ENCODE results near the gene AGR2. TPM values are rescaled to one million over a fixed set of nuclear protein-coding genes. Genes with fewer than 3 reads are reported as not detected.
A peak's percentile ranks its signal among the peaks of the same experiment; 100 is the strongest.
"Not testable (repeated sequence)": the region's sequence is repeated elsewhere in the genome, so short reads cannot be mapped to it uniquely, and the experiment has no call there.

AGR2 gene
- not detected for polyA plus RNA-seq (2012; ENCODE audit: low read depth, missing spikeins)

DNA sequence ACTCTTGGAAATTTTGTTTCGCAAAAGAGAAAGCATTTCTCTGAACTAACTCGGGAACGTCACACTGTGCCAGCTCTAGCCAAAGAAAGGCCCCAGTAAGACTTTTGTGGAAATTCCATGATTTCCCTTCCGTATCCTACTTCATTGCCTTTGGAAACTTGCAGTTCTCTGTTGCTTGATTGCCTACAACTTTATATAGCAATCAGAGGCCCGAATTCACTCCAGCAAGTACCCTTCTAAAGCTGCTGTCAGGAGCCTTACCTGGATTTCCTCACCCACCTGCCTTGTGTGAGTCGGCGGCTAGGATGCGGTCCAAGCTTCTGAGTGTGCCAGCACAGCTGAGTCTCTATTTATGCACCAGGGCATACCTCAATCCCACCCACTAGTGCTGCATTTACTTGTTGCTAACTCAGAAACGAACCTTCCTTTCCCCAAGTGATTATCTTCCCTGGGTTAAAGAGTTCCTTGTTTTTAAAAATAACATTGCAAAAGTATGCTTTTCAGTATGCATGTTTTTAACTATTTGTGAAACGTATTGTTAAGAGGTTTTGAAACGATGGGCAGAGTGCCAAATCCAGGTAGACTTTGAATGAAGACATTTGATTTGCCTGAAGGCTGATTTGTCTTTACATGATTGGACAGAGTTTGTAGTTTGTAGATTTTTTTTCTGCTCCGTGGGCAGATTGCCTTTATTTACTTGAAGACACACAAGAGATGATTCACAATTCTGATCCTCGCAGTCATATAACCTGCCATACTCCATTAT is at the start of gene AGR2:
TSS of gene AGR2 (minus strand) at position 326 of the 766 bp plus-strand sequence. CDS start 3,203 bp downstream, outside the sequence.
- FAIRE-seq (no peak), DNase-seq (ENCODE audit: insufficient read length, low spot score) (no peak)
- TF ChIP-seq POLR2A (IDR thresholded peaks at IDR 0.05; ENCODE audit: low read depth, low read length) (no peak), POLR2AphosphoS5 (IDR thresholded peaks at IDR 0.05; ENCODE audit: low read depth, low read length) (no peak), PAX5 (IDR thresholded peaks at IDR 0.05; ENCODE audit: insufficient read depth, low read length, severe bottlenecking) (no peak), TAF1 (IDR thresholded peaks at IDR 0.05; ENCODE audit: low read depth, low read length) (no peak), SPI1 (IDR thresholded peaks at IDR 0.05; ENCODE audit: low read depth, low read length) (no peak), POU2F2 (IDR thresholded peaks at IDR 0.05; ENCODE audit: low read depth, low read length) (no peak)

DNA sequence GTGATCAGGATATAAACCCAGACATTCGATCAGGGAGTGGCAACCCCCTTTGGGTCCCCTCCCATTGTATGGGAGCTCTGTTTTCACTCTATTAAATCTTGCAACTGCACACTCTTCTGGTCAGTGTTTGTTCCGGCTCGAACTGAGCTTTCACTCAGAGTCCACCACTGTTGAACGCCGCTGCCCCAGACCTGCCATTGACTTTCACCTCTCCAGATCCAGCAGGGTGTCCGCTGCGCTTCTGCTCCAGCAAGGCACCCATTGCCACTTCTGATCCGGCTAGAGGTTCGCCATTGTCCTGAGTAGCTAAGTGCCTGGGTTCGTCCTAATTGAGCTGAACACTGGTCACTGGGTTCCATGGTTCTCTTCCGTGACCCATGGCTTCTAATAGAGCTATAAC is 48.4 kb upstream of the AGR2 start:
- not testable (repeated sequence) for FAIRE-seq; DNase-seq (ENCODE audit: insufficient read length, low spot score)

GRCh38 chr7:16851829-16852228 is 47.0 kb upstream of the AGR2 start:
- FAIRE-seq (no peak), DNase-seq (ENCODE audit: insufficient read length, low spot score) (no peak)
- TF ChIP-seq POU2F2 (IDR thresholded peaks at IDR 0.05; ENCODE audit: low read depth, low read length) = no peak
- TF ChIP-seq SPI1 (IDR thresholded peaks at IDR 0.05; ENCODE audit: low read depth, low read length) = 0 out of 2 replicates have a peak, but pooled peaks have one; percentile 32
- no peak for TF ChIP-seq TAF1 (IDR thresholded peaks at IDR 0.05; ENCODE audit: low read depth, low read length)
- TF ChIP-seq PAX5 (IDR thresholded peaks at IDR 0.05; ENCODE audit: insufficient read depth, low read length, severe bottlenecking) = no peak
- no peak for TF ChIP-seq POLR2A (IDR thresholded peaks at IDR 0.05; ENCODE audit: low read depth, low read length)

- no peak for TF ChIP-seq POLR2A (IDR thresholded peaks at IDR 0.05; ENCODE audit: low read depth, low read length)
- no peak for TF ChIP-seq SPI1 (IDR thresholded peaks at IDR 0.05; ENCODE audit: low read depth, low read length)
- TF ChIP-seq PAX5 (IDR thresholded peaks at IDR 0.05; ENCODE audit: insufficient read depth, low read length, severe bottlenecking) = no peak
- FAIRE-seq (no peak), DNase-seq (ENCODE audit: insufficient read length, low spot score) (no peak)
These were observed 46.0 kb upstream of the AGR2 start for GRCh38 chr7:16850614-16851466.

- no peak for DNase-seq (ENCODE audit: insufficient read length, low spot score)
- FAIRE-seq = no peak
- TF ChIP-seq POLR2AphosphoS5 (IDR thresholded peaks at IDR 0.05; ENCODE audit: low read depth, low read length) (no peak), SPI1 (IDR thresholded peaks at IDR 0.05; ENCODE audit: low read depth, low read length) (no peak), PAX5 (IDR thresholded peaks at IDR 0.05; ENCODE audit: insufficient read depth, low read length, severe bottlenecking) (no peak), POLR2A (IDR thresholded peaks at IDR 0.05; ENCODE audit: low read depth, low read length) (no peak), POU2F2 (IDR thresholded peaks at IDR 0.05; ENCODE audit: low read depth, low read length) (no peak), TAF1 (IDR thresholded peaks at IDR 0.05; ENCODE audit: low read depth, low read length) (no peak)
These were observed 44.7 kb upstream of the AGR2 start for GRCh38 chr7:16849296-16850148.

DNA sequence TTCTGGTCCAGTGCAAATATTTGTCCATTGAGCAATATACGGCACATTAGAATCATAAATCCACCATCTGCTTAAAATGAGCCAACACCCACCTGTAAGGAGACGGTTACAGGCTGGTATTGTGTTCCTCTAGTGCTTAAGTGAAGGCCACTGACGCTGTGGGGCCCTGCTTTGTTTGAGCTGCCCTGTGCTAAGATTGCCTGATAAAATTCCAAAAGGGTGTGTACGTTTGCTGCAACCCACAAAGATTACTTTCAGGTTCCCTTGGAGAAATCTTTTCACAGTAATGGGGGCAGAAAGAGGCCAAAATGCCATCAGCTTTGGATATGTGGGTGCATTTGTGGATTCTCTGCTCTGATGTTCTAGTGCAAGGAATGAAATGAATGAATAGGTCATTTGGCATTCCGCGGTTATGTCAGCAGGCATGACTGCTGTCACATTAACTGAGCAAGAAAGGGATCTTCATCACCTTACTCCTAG is 42.6 kb upstream of the AGR2 start:
- no peak for DNase-seq (ENCODE audit: insufficient read length, low spot score)
- TF ChIP-seq TAF1 (IDR thresholded peaks at IDR 0.05; ENCODE audit: low read depth, low read length) = no peak
- TF ChIP-seq POLR2AphosphoS5 (IDR thresholded peaks at IDR 0.05; ENCODE audit: low read depth, low read length) = no peak
- no peak for TF ChIP-seq PAX5 (IDR thresholded peaks at IDR 0.05; ENCODE audit: insufficient read depth, low read length, severe bottlenecking)
- TF ChIP-seq SPI1 (IDR thresholded peaks at IDR 0.05; ENCODE audit: low read depth, low read length) = no peak
- no peak for TF ChIP-seq POU2F2 (IDR thresholded peaks at IDR 0.05; ENCODE audit: low read depth, low read length)
- TF ChIP-seq POLR2A (IDR thresholded peaks at IDR 0.05; ENCODE audit: low read depth, low read length) = no peak
- FAIRE-seq = no peak

DNA sequence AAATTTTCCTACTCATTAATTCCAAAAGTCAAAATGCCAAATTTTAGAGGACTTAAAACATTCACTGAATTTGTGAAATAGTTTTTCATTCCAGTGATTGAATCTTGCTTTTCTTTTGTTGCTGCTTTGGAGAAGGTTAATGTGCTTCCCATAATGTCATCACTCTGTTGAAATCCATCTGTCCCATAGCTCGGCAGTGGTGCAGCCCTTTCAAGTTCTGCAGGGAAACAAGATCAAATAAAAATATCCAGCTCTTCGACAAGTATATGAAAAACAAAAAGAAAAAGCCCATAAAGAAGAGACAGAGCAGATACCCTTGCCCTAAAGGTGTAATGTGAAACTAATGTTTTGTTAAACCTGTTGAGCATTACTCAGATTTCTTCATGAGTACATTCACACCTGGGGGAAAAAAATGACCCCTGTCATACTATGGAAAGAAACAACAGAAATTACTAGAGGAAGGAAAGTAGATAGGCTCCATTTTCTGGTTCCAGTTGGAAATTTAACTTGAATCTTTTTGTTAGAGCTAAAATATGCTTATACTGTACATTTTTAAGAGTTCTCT is 41.9 kb upstream of the AGR2 start:
- TF ChIP-seq PAX5 (IDR thresholded peaks at IDR 0.05; ENCODE audit: insufficient read depth, low read length, severe bottlenecking) (no peak), TAF1 (IDR thresholded peaks at IDR 0.05; ENCODE audit: low read depth, low read length) (no peak), SPI1 (IDR thresholded peaks at IDR 0.05; ENCODE audit: low read depth, low read length) (no peak), POLR2A (IDR thresholded peaks at IDR 0.05; ENCODE audit: low read depth, low read length) (no peak), POLR2AphosphoS5 (IDR thresholded peaks at IDR 0.05; ENCODE audit: low read depth, low read length) (no peak), POU2F2 (IDR thresholded peaks at IDR 0.05; ENCODE audit: low read depth, low read length) (no peak)

GRCh38 chr7:16845746-16846145 is 40.9 kb upstream of the AGR2 start:
- DNase-seq (ENCODE audit: insufficient read length, low spot score) (no peak), FAIRE-seq (no peak)
- TF ChIP-seq PAX5 (IDR thresholded peaks at IDR 0.05; ENCODE audit: insufficient read depth, low read length, severe bottlenecking) (no peak), SPI1 (IDR thresholded peaks at IDR 0.05; ENCODE audit: low read depth, low read length) (no peak), TAF1 (IDR thresholded peaks at IDR 0.05; ENCODE audit: low read depth, low read length) (no peak), POLR2A (IDR thresholded peaks at IDR 0.05; ENCODE audit: low read depth, low read length) (no peak), POU2F2 (IDR thresholded peaks at IDR 0.05; ENCODE audit: low read depth, low read length) (no peak), POLR2AphosphoS5 (IDR thresholded peaks at IDR 0.05; ENCODE audit: low read depth, low read length) (no peak)

More for the DNA sequence above, 41.9 kb upstream of the AGR2 start:
- FAIRE-seq (no peak), DNase-seq (ENCODE audit: insufficient read length, low spot score) (no peak)

Measured in GM12891 (cell line).